HUDEP-2 (cell line): ENCODE measurements around the gene FBXO7.
"Not testable (repeated sequence)": the region's sequence is repeated elsewhere in the genome, so short reads cannot be mapped to it uniquely, and the experiment has no call there.

Source experiments
- DNase-seq, 76 experiments: peaks; one replicate each; lab custom pipeline; 2025; ENCODE audit not compliant: unreplicated experiment in 76 of 76; lab: John Stamatoyannopoulos, UW

FBXO7 gene

GRCh38 chr22:32474635-32475467 lies at the start of gene FBXO7:
Gene FBXO7 (plus strand): TSS chr22:32474811. CDS start chr22:32475003, 192 bp downstream.
- peak in 73 of 76 experiments; percentile 41 to 95 (median 77) for DNase-seq

GRCh38 chr22:32426881-32427280 lies 47.7 kb upstream of the FBXO7 start:
- DNase-seq, result no peak

GRCh38 chr22:32430352-32430751 lies 44.3 kb upstream of the FBXO7 start:
- DNase-seq, result no peak

GRCh38 chr22:32444068-32444467 lies 30.5 kb upstream of the FBXO7 start:
- peak in 8 of 76 experiments; percentile 3 to 20 (median 10) for DNase-seq

GRCh38 chr22:32446321-32446720 lies 28.3 kb upstream of the FBXO7 start:
- no peak for DNase-seq

- DNase-seq, result no peak
These were observed 25.6 kb upstream of the FBXO7 start for GRCh38 chr22:32448980-32449379.

- no peak for DNase-seq
These were observed 17.6 kb upstream of the FBXO7 start for GRCh38 chr22:32457031-32457430.

- no peak for DNase-seq
These were observed 12.2 kb upstream of the FBXO7 start for GRCh38 chr22:32462452-32462851.

- DNase-seq, result no peak
These were observed 8.9 kb upstream of the FBXO7 start for GRCh38 chr22:32465661-32466060.

- DNase-seq, result no peak
These were observed 8.1 kb upstream of the FBXO7 start for GRCh38 chr22:32466496-32466895.

- DNase-seq, result peak in 28 of 76 experiments; percentile 8 to 65 (median 31)
These were observed 4.8 kb upstream of the FBXO7 start for GRCh38 chr22:32469799-32470212.

- DNase-seq, result peak in 51 of 76 experiments; percentile 1 to 74 (median 37)
These were observed 1.1 kb upstream of the FBXO7 start for GRCh38 chr22:32473388-32473952.

- DNase-seq, result peak in 30 of 76 experiments; percentile 5 to 71 (median 39)
These were observed 928 bp downstream of the FBXO7 start for GRCh38 chr22:32475468-32476010.

- peak in 1 of 76 experiments; percentile 11 for DNase-seq
These were observed 1.9 kb downstream of the FBXO7 start for GRCh38 chr22:32476281-32477195.

- DNase-seq, result no peak
These were observed 3.0 kb downstream of the FBXO7 start for GRCh38 chr22:32477596-32477995.

GRCh38 chr22:32478552-32478951 lies 3.9 kb downstream of the FBXO7 start:
- not testable (repeated sequence) for DNase-seq

GRCh38 chr22:32478994-32479393 lies 4.4 kb downstream of the FBXO7 start:
- no peak for DNase-seq

GRCh38 chr22:32480238-32480637 lies 5.6 kb downstream of the FBXO7 start:
- DNase-seq, result no peak

- peak in 61 of 76 experiments; percentile 9 to 90 (median 63) for DNase-seq
These were observed 8.1 kb downstream of the FBXO7 start for GRCh38 chr22:32482708-32483107.

- no peak for DNase-seq
These were observed 12.2 kb downstream of the FBXO7 start for GRCh38 chr22:32486656-32487390.
